GM19035 (cell line): ENCODE measurements around the gene CAPZB.
A peak's percentile ranks its signal among the peaks of the same experiment; 100 is the strongest.
"Not testable (repeated sequence)": the region's sequence is repeated elsewhere in the genome, so short reads cannot be mapped to it uniquely, and the experiment has no call there.

Experiments used
- ATAC-seq: cut with Tn5 transposase; IDR thresholded peaks from one replicate; pipeline ENCODE4 v1.9.1; 2021; ENCODE audit not compliant: unreplicated experiment

Gene CAPZB

DNA sequence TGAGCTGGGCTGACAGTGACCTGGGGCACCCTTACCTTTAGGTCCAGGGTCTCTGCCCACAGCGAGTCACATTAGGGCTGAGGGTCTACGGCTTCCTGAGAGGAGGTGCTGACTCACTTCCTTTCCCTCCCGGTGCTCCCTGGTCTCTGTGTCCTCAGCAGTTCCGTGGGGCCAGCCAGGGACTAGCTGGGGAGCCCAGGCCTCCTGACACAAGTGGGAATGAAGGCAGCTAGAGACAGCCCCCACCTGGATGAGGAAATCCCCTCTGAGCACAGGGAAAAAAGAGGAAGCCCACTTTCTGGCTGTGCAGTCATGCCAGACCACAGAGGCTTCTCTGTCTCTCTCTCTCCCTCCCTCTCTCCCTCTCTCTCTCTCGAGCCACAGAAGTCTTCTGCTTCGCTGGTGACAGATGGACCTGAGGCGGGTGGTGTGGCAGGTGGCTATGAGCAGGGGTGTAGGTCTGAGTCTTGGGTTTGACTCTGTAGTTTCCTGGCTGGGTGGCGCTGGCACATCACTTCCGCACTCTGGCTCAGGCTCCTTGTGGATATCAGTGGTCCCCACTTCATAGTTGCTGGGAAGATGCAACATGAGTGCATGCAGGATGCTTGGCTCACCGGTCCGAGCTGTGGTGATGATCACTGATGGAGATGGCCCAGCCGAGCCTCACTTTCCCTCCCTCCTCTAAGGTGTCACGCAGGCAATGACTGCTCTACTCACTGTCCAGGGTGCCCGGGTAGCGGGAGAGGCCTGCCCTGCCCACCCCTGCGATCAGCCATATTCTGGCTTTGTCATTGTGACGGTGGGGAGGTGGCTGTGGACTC lies 169.8 kb downstream of the CAPZB start:
- no peak for ATAC-seq

DNA sequence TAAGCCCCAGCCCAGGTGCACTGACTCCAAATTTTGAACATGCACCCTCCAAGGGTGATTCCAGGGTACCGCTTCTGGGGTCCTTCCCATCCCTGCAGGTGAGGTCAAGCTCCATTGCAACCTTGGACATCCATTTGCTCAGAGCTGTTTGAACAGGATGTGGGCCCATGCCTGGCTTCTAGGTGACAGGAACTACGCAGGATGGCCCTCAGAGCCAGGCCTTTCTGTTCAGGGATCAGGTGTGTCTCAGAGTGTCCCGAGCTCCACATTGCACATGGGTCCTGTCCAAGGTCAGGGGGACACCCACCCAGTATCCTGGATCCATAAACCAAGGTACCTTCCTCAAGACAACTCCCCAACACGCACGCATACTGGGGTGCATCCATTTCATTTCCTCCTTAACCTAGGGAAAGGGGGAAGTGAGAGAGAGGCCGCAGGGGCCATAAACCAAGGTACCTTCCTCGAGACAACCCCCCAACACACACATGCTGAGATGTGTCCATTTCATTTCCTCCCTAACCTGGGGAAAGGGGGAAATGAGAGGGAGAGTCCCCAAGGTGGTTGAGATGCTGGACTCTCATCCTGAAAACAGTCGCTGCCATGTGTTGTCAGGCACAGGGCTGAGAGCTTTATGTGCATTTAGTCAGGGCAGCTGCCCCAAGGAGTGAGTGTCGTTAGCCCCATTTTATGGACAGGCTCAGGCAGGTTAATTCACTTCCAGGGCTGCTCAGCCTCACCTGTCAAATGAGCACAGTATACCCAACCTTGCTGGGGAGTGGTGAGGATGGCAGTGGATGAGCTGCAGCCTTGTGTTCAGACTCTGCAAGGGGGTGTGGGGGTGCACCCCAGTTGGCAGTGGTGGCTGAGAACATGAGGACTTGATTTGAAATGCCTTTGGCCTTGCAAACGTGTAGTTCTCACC lies 171.1 kb downstream of the CAPZB start:
- no peak for ATAC-seq

DNA sequence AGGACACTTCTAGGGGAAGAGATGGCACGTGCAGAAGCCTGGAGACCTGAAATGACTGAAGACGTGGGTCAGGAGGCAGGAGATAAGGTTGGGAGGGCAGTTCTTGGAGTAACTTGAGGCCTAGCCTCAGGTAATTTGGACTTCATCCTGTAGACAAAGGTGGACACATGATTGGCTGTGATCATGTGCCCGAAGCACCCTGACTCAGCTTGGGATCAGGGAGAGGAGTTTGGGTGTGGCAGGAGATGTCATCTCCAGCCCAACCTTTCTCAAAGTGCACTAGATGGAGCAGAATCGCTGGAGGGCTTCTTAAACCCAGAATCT lies 171.7 kb downstream of the CAPZB start:
- ATAC-seq = no peak

DNA sequence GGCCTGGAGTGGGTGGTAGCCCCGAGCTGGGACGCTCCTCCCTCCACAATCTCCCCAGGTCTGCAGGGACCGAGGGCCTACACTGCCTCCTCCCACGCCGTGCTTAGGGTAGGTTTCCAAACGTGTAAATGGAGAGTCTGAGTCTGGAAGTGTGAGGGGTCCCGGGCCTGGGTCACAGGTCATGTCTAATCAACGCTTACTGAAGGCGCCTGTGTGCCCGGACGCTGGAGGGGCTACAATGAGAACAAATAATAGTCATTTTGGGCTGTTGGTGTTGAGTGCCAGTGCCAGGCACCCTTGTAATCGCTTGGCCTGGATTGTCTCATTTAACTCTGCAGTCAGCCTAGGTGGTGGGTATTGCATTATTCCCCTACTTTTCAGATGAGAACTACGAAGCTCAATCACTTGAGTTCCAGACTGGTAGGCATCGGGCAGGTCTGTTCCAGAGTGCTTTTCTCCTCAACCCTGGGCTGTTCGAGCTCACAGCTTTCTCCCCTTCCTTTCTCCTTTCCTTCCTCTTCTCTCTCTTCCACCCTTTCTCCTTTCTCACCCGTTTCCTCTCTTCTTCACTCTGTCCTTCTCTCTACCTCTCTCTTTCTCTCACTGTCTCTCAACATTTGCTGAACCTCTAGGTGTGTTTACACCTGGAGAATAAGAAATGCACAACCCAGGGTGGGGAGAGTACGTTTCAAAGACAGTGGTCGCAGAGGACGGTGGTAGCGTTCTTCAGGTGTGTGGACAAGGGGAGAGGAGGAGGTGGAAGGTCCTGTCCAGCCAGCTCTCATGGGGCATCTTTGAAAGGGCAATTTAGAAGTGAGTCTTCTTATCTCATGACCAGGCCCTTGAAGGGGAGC lies 172.3 kb downstream of the CAPZB start:
- ATAC-seq = peak; percentile 22

DNA sequence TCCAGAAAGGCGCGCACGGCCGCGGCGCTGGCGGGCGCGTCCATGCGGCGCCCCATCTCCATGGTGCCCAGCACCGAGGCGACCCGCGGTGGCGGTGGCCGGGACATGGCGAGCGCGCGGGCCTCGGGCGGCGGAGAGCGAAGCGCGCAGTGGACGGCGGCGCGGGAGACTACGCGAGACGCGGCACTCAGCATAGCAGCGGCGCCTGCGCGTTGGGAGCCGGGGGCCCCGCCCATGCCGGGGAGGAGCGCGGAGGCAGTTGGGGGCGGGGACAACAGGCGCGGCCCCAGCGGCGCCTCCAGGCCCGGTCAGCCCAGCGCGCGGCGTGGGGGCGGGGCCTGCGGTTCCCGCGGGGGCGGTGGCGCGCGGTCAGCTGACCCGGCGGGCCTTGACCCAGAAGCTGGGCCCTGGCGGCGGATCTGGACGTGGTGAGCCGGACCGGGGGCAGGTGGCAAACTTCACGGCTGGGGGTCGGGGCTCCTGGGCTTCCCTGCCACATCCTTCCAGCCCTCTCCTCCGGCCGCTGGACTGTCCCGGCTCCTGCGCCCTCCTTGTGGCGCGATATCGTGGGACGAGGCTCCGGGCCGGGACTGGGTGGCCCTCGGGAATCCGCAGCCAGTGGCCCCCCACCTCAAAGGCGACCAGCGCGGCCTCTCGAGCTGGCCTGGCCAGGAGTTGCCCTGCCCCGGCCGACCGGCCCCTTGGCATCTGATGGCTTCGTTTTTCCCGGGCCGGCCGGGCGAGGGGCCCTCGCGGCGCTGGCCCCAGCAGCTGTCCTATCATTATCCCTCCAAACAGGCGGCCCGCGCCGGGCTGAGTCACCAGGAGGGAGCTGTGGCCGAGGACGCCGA lies 173.2 kb downstream of the CAPZB start, which contains the start of the genes AKR7A2 and SLC66A1:
AKR7A2 (minus strand) TSS at position 214 of the 851 bp plus-strand sequence; CDS start at position 194, 20 bp downstream.
SLC66A1 (plus strand) TSS at position 396 of the 851 bp plus-strand sequence. CDS start 5,352 bp downstream, outside the sequence.
- ATAC-seq = peak; percentile 82

DNA sequence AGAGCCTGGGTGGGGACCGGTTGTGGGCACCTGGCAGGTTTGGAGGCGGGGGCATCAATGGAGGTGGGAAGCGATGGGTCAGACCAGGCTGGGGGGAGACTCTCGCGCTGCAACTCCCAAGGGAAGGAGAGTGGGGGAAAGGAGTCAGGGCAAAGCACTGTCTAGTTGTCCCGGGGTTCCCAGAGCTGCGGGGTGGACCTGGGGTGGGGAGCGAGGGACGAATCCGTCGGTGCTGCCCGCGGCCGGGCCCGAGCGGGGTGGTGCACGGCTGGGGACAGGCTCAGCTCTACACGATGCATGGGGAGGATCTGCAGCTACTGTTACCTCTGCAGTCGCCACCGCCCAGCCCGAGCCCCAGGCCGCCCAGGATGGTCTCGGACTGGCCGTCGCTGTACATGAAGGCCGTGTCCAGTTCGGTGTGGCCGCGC lies 173.8 kb downstream of the CAPZB start:
- no peak for ATAC-seq

DNA sequence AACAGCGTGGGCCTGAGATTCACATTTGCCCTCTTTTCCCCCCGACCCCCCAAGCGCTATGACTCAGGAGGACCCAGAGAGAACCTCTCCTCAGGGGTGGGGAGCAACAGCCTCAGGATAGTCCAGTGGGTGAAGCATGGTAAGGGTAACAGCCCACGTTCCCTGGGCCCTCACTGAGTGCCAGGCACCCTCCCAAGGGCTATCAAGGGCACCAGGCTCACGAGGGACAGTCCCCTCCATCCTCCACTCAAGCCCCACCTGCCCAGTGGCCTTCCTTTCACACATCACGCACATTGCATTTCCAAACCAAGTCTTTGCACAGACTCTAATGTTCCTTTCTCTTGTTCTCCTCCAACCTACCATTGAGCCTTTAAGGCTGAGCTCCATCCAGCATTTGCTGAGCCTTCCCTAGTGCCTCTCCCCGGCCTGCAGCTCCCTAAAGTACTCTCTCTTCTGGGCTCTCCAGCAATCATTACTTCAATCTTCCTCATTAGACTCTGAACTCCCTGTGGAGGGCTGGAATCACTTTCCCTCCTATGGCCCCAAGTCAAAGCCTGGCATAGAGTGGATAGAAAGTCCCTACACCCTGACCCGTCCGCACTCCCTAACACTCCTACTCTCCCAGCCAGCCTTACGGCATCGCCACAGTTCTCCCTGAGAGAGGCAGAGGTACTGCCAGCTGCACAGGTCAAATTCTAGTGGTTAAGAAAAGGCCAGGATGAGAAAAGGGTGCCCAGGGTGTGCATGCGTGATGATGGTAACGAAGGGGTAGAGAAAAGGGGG lies 174.4 kb downstream of the CAPZB start:
- ATAC-seq = no peak

DNA sequence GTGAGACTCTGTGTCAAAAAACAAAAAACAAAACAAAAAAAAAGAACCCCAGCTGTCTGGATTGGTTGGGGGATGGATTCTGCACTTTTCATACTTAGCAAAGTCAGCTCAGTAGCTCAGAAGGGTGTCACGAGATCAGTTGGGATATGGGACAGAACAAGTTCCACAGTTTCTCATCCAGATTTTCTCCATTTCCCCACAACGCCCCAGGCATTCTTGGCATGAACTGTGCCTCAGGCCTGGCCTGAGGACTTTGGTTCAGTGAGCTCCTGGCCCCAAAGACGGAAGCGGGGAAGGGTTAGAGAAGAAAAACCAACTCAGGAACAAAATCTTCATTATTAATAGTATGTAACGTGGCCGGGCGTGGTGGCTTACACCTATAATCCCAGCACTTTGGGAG lies 175.3 kb downstream of the CAPZB start:
- ATAC-seq = no peak

DNA sequence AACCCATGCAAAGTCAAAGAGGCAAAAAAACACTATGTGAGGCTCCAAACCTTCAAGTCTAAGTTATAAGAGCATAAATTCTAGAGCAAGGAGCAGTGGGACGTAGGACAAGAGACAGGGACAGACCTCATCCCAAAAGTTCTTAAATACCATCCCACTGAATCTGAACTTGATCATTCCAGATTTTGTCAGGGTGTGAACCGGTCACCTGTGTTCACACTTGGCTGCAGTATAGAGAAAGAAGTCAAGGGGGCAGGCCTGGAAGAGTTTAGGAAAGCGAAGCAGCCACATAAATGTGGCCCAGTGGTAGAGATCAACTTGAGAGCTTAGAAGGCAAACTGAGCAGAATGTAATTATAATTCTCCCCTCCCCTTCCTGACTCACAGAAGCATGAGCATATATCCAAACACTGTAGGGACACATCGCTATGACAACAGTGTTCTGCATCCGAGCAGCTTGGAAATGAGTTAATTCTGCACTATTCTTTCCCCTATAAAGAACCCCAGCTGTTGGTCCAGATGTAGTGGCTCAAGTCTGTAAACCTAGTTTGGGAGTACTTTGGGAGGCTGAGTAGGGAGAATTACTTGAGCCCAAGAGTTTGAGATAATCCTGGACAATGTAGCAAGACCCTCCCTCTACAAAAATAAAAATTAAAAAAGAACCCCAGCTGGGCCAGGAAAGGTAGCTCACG lies 176.1 kb downstream of the CAPZB start:
- no peak for ATAC-seq

DNA sequence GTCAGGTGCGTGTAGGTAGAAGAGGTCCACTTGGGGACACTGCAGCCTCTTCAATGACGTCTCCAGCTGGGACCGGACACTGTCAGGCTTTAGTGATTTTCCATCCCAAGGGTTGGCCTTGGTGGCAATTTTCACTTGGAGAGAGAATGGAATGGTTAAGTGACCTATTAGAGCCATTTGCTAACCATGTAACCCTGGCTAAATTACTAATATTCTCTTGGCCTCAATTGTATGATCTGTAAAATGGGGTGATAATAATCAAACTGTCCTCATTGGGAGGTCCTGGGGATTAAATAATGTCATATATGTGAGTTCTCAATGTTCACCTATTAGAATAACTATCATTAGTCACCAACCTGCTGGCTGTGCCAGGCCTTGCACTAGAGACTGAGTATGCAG lies 176.8 kb downstream of the CAPZB start:
- ATAC-seq = no peak

DNA sequence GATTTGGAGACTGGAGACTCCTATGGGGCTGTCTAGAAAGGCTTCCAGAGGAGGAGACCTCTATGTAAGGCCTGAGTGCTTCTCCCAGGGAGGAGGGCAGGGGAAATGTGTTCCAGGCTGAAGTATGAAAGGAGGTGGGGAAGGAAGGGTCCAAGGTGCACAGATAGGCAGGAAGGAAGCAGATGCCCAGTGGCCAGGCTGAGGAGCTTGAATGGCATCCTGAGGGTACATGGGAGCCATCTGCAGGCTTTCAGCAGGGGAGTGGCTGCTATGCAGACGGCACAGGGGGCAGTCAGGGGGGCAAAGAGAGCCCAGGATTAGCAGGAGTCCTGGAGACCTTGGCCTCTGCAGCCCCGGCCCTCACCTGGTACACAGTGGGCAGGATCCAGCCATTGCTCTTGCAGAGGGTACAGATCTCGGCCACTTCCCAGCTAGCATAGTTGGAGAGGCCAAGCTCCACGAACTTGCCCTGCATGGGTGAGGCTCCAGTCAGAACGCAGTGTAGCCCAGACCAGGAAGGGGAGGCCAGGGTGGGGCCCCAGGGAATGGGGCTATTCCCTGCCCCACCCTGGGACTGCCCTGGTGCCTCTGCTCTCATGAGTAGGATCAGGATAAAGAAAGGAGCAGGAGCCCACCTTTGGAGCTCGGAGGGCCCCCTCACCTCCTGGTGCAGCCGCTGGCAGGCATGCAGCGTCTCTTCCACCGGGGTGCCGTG lies 177.4 kb downstream of the CAPZB start:
- ATAC-seq = no peak

DNA sequence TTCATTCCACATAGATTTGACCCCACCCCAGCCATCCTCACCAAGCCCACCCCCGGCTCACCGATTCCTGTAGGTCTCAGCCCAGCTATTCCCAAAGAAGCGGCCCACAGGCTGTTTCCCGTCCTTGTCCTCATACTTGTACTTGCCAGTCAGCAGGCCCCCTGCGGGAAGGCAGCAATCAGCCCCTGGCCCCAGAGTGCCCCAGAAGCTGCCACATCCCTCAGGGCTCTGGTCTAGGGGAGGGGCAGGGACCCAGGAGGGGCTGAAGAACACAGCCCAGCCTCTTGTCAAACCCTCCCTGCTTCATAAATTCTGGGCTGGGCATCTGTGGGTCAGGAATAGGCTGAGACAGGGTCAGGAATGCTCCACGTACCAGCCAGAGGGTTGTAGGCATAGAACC lies 178.4 kb downstream of the CAPZB start:
- ATAC-seq = no peak

DNA sequence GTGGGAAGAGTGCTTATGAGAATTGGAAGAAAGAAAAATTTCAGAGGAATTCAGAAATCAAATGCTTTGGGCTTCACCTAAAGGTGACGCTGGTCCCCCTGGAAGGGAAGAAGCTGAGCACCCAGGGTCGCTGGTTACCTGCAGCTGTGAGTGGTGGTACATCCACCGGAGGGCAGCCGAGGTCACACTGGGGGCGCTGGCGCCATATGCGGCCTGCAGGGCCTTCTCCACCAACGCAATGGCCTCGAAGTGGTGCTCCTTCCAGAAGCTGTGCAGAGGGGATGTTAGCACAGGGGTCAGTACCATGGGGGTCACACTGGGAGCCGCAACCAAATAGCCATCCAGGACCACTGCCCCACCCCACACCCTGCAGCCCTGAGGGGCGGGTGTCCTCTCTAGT lies 179.5 kb downstream of the CAPZB start:
- no peak for ATAC-seq

DNA sequence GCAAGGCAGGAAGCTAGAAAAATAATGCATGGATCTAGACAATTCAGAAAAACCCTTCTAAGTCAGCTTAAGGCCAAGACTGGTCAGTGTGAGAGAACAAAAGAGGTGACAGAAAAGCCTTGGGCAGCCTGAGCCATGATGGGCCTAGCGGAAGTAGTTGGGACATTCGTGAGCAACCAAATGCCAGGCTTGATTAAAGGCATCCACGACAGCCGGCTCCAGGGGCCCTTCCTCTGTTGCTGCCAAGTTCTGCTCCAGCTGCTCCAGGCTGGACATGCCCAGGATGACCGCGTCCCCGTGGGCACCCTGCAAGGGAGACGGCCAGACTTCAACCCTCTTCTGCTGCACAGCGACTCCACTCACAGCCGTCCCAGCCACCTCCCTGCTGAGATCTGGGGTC lies 181.3 kb downstream of the CAPZB start:
- ATAC-seq = not testable (repeated sequence)

DNA sequence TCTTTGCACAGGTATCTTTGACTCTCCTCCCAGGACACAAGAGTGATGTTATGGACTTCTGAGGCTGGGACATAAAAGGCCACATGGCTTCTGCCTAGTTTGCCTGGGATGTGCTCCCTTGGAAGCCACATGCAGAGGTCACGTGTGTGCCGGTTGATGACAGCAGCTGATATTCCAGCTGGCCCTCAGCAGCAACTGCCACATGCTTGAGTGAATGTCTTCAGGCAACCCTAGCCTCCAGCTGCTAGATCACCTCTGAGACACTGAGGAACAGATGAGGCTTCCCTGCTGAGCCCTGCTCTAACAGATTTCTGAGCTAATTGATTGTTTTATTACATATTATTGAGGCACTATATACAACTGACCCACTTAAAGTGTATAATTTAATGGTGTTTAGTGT lies 185.1 kb downstream of the CAPZB start:
- ATAC-seq = no peak

DNA sequence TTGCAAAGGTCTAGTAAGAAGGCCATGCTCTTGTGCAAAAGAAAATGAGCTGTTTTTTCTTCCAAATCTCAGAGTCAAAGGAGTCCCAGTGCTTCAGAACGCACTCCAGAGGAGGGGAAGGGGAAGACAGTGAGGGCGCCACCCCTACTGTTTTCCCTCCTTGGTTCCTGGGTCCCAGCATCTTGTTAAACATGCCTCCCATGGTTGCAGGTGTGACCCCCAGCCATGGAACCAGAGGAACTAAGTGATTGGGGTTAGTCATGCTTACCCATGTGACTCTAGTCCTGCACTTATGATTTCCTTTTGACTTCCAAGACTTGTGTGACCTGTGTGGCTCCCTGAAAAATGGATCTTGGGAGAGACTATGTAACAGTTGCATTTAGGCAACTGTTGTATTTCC lies 190.7 kb downstream of the CAPZB start:
- ATAC-seq = no peak

DNA sequence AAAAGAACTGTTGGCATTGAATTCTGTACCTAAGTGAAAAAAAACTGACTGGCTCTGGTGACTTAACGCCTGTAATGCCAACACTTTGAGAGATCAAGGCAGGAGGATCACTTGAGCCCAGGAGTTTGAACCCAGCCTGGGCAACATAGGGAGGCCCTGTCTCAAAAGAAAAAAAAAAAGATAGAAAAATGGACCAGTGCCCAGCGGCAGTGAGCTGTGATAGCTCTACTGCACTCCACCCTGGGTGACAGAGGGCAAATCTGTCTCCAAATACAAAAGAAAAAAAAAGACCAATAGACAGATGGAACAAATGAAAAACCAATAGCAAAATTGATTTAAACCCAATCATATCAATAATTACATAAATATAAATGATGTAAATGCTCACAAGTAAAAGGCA lies 196.1 kb downstream of the CAPZB start:
- ATAC-seq = no peak
